Parathyroid adenoma (tissue), 2 donors: ENCODE results near the gene FETUB.

Experiments
- H2AFZ ChIP-seq: fragments of 300-600 bp; sonication (generic); one replicate; pipeline ENCODE4 v1.7.0; 2017; ENCODE audit warnings: antibody characterized with exemption, mild to moderate bottlenecking
- H3K27ac ChIP-seq: fragments of 300-600 bp; sonication (generic); one replicate; pipeline ENCODE4 v1.7.0; 2017
- H3K27me3 ChIP-seq: fragments of 300-600 bp; sonication (generic); one replicate; pipeline ENCODE4 v1.7.0; 2017; ENCODE audit warnings: low read length; ENCODE audit not compliant: control insufficient read depth, insufficient read depth
- H3K36me3 ChIP-seq: fragments of 300-600 bp; sonication (generic); one replicate; pipeline ENCODE4 v1.7.0; 2017; ENCODE audit warnings: low read length; ENCODE audit not compliant: control insufficient read depth, insufficient read depth
- H3K4me1 ChIP-seq: fragments of 300-600 bp; sonication (generic); one replicate; pipeline ENCODE4 v1.7.0; 2017; ENCODE audit warnings: control low read depth
- H3K4me2 ChIP-seq: fragments of 300-600 bp; sonication (generic); one replicate; pipeline ENCODE4 v1.7.0; 2017; ENCODE audit warnings: low read length
- H3K4me3 ChIP-seq: fragments of 300-600 bp; sonication (generic); one replicate; pipeline ENCODE4 v1.7.0; 2017; ENCODE audit warnings: low read depth, low read length
- H3K79me2 ChIP-seq: fragments of 300-600 bp; sonication (generic); one replicate; pipeline ENCODE4 v1.7.0; 2017; ENCODE audit warnings: control low read depth
- H3K9ac ChIP-seq: fragments of 300-600 bp; sonication (generic); one replicate; pipeline ENCODE4 v1.7.0; 2017; ENCODE audit warnings: mild to moderate bottlenecking
- H3K9me3 ChIP-seq: fragments of 300-600 bp; sonication (generic); one replicate; pipeline ENCODE4 v1.7.0; 2017; ENCODE audit warnings: low read length; ENCODE audit not compliant: control insufficient read depth
- CTCF ChIP-seq: fragments of 300-600 bp; sonication (generic); IDR thresholded peaks from one replicate; pipeline ENCODE4 v1.7.0; 2017; ENCODE audit warnings: antibody characterized with exemption, mild to moderate bottlenecking
- donor health status: primary hyperparathyroidism.

The FETUB gene

GRCh38 chr3:186637686-186638085, 2.5 kb upstream of the FETUB start:
- Histone ChIP-seq H3K79me2 (no peaks in the 10 kb centered on the region), H3K36me3 (no peaks in the 10 kb centered on the region), H3K4me3 (no peak overlapping the region), H3K4me2 (no peak overlapping the region), H2AFZ (no peak overlapping the region), H3K27ac (no peak overlapping the region), H3K9me3 (no peaks in the 10 kb centered on the region), H3K4me1 (no peaks in the 10 kb centered on the region), H3K9ac (no peak overlapping the region), H3K27me3 (no peaks in the 10 kb centered on the region)
- no peak for TF ChIP-seq CTCF

GRCh38 chr3:186638259-186638658, 1.9 kb upstream of the FETUB start:
- Histone ChIP-seq H3K9me3 (no peaks in the 10 kb centered on the region), H3K9ac (no peak overlapping the region), H2AFZ (no peak overlapping the region), H3K27ac (no peak overlapping the region), H3K4me3 (no peak overlapping the region), H3K36me3 (no peaks in the 10 kb centered on the region), H3K4me1 (no peaks in the 10 kb centered on the region), H3K79me2 (no peaks in the 10 kb centered on the region), H3K27me3 (no peaks in the 10 kb centered on the region), H3K4me2 (no peak overlapping the region)
- TF ChIP-seq CTCF: no peak

GRCh38 chr3:186640473-186640818, 247 bp downstream of the FETUB start:
- Histone ChIP-seq H3K9ac (no peak overlapping the region), H3K27ac (no peak overlapping the region), H3K9me3 (no peaks in the 10 kb centered on the region), H3K79me2 (no peaks in the 10 kb centered on the region), H2AFZ (no peak overlapping the region), H3K4me1 (no peaks in the 10 kb centered on the region), H3K36me3 (no peaks in the 10 kb centered on the region), H3K4me2 (no peak overlapping the region), H3K27me3 (no peaks in the 10 kb centered on the region), H3K4me3 (no peak overlapping the region)
- no peak for TF ChIP-seq CTCF

- no peaks in the 10 kb centered on the region for H3K4me1 ChIP-seq
- H3K27me3 ChIP-seq: no peaks in the 10 kb centered on the region
- no peak overlapping the region for H3K9ac ChIP-seq
- H3K36me3 ChIP-seq: no peaks in the 10 kb centered on the region
- H3K79me2 ChIP-seq: no peaks in the 10 kb centered on the region
- no peak overlapping the region for H3K27ac ChIP-seq
- no peak overlapping the region for H2AFZ ChIP-seq
- no peak for TF ChIP-seq CTCF
- no peak overlapping the region for H3K4me3 ChIP-seq
- H3K9me3 ChIP-seq: no peaks in the 10 kb centered on the region
- no peak overlapping the region for H3K4me2 ChIP-seq
Measured at GRCh38 chr3:186640929-186641328, 730 bp downstream of the FETUB start.

GRCh38 chr3:186642014-186642413, 1.8 kb downstream of the FETUB start:
- Histone ChIP-seq H2AFZ (no peak overlapping the region), H3K27me3 (no peaks in the 10 kb centered on the region), H3K9me3 (no peaks in the 10 kb centered on the region), H3K27ac (no peak overlapping the region), H3K4me1 (no peaks in the 10 kb centered on the region), H3K9ac (no peak overlapping the region), H3K36me3 (no peaks in the 10 kb centered on the region), H3K79me2 (no peaks in the 10 kb centered on the region), H3K4me2 (no peak overlapping the region), H3K4me3 (no peak overlapping the region)
- TF ChIP-seq CTCF: no peak
